Body of pancreas (tissue), 4 donors: ENCODE results near the gene DUOXA1. TPM values are rescaled to one million over a fixed set of nuclear protein-coding genes. Genes with fewer than 3 reads are reported as not detected.

Experiments
- ATAC-seq: fragments of 150-250 bp; one replicate; pipeline ENCODE4 v1.9.1; 2016
- DNase-seq, 4 donors: peaks; one replicate each; pipeline ENCODE4 v3.0.0-alpha.2; 2019
- H3K27ac ChIP-seq, 4 donors: fragments of 200-600 bp; sonication (generic); 1 replicate in 3 of 4; 2 replicates in 1 of 4; pipeline versions ENCODE4 v1.5.1 to v1.6.1; 2016 to 2019; ENCODE audit warnings: mild to moderate bottlenecking in 1 of 4, mixed read lengths in 1 of 4, moderate library complexity in 1 of 4
- H3K27me3 ChIP-seq, 2 donors: fragments of 200-600 bp; sonication (generic); one replicate each; pipeline ENCODE4 v1.6.0; 2016; ENCODE audit warnings: mild to moderate bottlenecking in 1 of 2
- H3K36me3 ChIP-seq, 2 donors: fragments of 200-600 bp; sonication (generic); replicated peaks in 1 of 2; 2 replicates each; pipeline ENCODE4 v1.5.1; 2016; ENCODE audit warnings: low read depth in 2 of 2; ENCODE audit not compliant: insufficient read depth in 1 of 2
- H3K4me1 ChIP-seq: fragments of 200-600 bp; sonication (generic); one replicate; pipeline ENCODE4 v1.6.0; 2016
- H3K4me3 ChIP-seq, 2 donors: fragments of 200-600 bp; sonication (generic); 1 replicate in 1 of 2; 2 replicates in 1 of 2; pipeline ENCODE4 v1.5.1; 2016 to 2019
- H3K9me3 ChIP-seq, 3 donors: fragments of 200-600 bp; sonication (generic); 1 replicate in 2 of 3; 2 replicates in 1 of 3; pipeline ENCODE4 v1.5.1; 2016
- CTCF ChIP-seq, 7 experiments: fragments of 450-650 bp in 4 of 7; fragments of 200-600 bp in 3 of 7; sonication (generic) in 3 of 7; IDR thresholded peaks; one replicate each; pipeline ENCODE4 v1.5.1; 2016 to 2019; ENCODE audit warnings: antibody characterized with exemption in 7 of 7
- POLR2A ChIP-seq, 3 donors: fragments of 450-650 bp; IDR thresholded peaks; one replicate each; pipeline ENCODE4 v1.6.1; 2016; ENCODE audit warnings: antibody characterized with exemption in 3 of 3, mild to moderate bottlenecking in 2 of 3
- WGBS, 2 donors: methylation state at CpG; one replicate each; pipeline ENCODE4 v1.1.5; 2017; 5-methylcytosine and 5-hydroxymethylcytosine counted together
- intact Hi-C: fragments of 100-400 bp; cut with DNase I; formaldehyde crosslinking; loops from one replicate; pipeline ENCODE4 v1.15.1; 2023
- total RNA-seq, 2 donors: library from RNA; depleted of rRNA; stranded (reverse); fragments of >200 nt; gene quantifications; one replicate each; pipeline ENCODE4 v1.1.0, GENCODE V29; 2016

Gene DUOXA1
- total RNA-seq, 2 donors from 2014 or later, result not detected

- Histone ChIP-seq H3K4me1 (no peaks in the 10 kb centered on the region), H3K9me3 (no peaks in the 10 kb centered on the region), H3K27me3 (no peaks in the 10 kb centered on the region), H3K4me3 (no peak overlapping the region), H3K27ac (no peak overlapping the region), H3K36me3 (no peaks in the 10 kb centered on the region)
- no peak for TF ChIP-seq CTCF (IDR thresholded peaks at IDR 0.05)
- no peak for TF ChIP-seq POLR2A (IDR thresholded peaks at IDR 0.05)
- no peak for ATAC-seq
- intact Hi-C loops, result no loop called here
- no peak for DNase-seq
- WGBS, 2 donors, result 63 to 65% methylated on average over 3 of the region's 3 CpGs
These were observed 39.8 kb downstream of the DUOXA1 start for GRCh38 chr15:45089712-45090373.

DNA sequence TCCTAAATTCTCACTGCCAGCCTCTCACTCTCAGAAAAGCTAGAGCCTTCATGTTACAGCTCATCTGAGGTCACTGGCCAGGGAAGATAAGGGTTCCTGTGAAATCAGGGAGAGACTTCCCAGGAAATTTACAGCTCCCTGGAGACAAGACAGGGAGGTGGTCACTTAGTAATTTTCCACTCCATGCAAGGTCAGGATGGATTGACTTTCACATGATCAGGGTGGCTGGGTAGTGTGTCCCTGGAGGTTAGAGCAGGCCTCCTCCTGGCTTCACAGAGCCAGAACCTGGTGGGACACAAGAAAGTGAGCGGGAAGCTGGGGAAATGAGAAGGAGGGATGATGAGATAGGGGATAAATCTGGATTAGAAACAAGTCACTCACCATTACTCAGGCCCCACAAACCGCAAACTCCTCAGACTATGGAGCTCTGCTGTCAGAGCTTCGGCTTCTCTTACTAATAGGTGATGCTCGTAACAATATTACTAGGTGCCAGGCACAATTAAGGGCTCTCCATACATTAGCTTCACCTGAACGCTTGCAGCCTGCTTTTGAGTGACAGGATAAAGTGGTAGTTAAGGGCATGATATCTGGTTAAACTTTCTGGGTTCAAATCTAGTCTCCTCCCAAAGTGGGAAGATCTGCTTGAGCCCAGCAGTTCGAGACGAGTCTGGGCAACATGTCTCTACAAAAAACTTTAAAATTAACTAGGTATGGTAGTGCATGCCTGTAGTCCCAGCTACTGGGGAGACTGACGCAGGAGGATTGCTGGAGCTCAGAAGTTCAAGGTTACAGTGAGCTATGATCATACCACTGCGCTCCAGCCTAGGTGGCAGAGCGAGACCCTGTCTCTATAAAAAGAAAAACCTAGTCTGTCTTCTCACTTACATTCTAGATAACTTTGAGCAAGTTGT lies 40.6 kb downstream of the DUOXA1 start:
- ATAC-seq, result no peak
- 89% methylated on average over 10 of the region's 10 CpGs for WGBS, 2 donors
- no peak for DNase-seq
- peaks cover 3% of the 10 kb centered on the region for H3K4me1 ChIP-seq
- H3K9me3 ChIP-seq, result no peaks in the 10 kb centered on the region
- H3K27ac ChIP-seq, result no peak overlapping the region
- no peak overlapping the region for H3K4me3 ChIP-seq
- no peaks in the 10 kb centered on the region for H3K36me3 ChIP-seq
- H3K27me3 ChIP-seq, result no peaks in the 10 kb centered on the region
- intact Hi-C loops, result no loop called here
- TF ChIP-seq CTCF (IDR thresholded peaks at IDR 0.05) (no peak), POLR2A (IDR thresholded peaks at IDR 0.05) (no peak)

GRCh38 chr15:45087513-45087912 lies 42.2 kb downstream of the DUOXA1 start:
- TF ChIP-seq POLR2A (IDR thresholded peaks at IDR 0.05) (no peak), CTCF (IDR thresholded peaks at IDR 0.05) (no peak)
- no peaks in the 10 kb centered on the region for H3K9me3 ChIP-seq
- no peaks in the 10 kb centered on the region for H3K36me3 ChIP-seq
- no peaks in the 10 kb centered on the region for H3K27me3 ChIP-seq
- intact Hi-C loops, result no loop called here
- 48 to 56% methylated on average over 1 of the region's 1 CpG for WGBS, 2 donors
- ATAC-seq (no peak), DNase-seq (no peak)
- H3K27ac ChIP-seq, result no peak overlapping the region
- H3K4me3 ChIP-seq, result no peak overlapping the region
- H3K4me1 ChIP-seq, result peaks cover 13% of the 10 kb centered on the region

DNA sequence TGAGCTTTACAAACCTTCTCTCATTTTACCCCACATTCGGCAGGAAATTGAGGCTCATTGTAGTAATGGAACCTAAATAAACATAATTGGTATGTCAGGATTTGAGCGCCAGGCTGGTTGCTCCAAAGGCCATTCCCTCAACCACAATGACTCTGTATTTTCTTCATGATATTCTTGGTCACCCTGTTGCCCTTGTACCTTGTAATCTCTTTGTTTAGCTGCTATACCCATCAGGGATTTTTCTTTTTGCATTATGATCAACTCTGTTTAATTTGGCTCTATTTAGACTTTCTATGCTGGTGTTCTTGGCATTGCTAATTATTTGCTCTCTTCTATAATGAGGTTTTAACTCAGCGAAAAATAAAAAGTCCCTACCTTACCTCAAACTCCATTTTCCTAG lies 45.5 kb downstream of the DUOXA1 start:
- peaks cover 28% of the 10 kb centered on the region for H3K4me1 ChIP-seq
- no peaks in the 10 kb centered on the region for H3K36me3 ChIP-seq
- DNase-seq (no peak), ATAC-seq (no peak)
- 54 to 56% methylated on average over 3 of the region's 3 CpGs for WGBS, 2 donors
- H3K27me3 ChIP-seq, result no peaks in the 10 kb centered on the region
- no peaks in the 10 kb centered on the region for H3K9me3 ChIP-seq
- TF ChIP-seq POLR2A (IDR thresholded peaks at IDR 0.05) (no peak), CTCF (IDR thresholded peaks at IDR 0.05) (no peak)
- intact Hi-C loops, result no loop called here
- no peak overlapping the region for H3K4me3 ChIP-seq
- no peak overlapping the region for H3K27ac ChIP-seq
